IPS-18c (cell line): ENCODE data around the gene CPXM2.

Experiments
- H3K4me3 ChIP-seq: 2 replicates; pipeline ENCODE4 v1.7.0; 2013; ENCODE audit warnings: low read depth, mild to moderate bottlenecking, low read length, moderate library complexity; ENCODE audit not compliant: insufficient read depth
- H3K9me3 ChIP-seq: one replicate; pipeline ENCODE4 v1.6.1; 2013; ENCODE audit warnings: mild to moderate bottlenecking, low read length, moderate library complexity; ENCODE audit not compliant: control insufficient read depth, insufficient read depth

CPXM2 gene

GRCh38 chr10:123891144-123892071 is at the start of gene CPXM2:
Gene CPXM2, minus strand, starts transcription at chr10:123891807. Its CDS starts 148 bp downstream, at chr10:123891659.
- Histone ChIP-seq H3K9me3 (no peaks in the 10 kb centered on the region), H3K4me3 (peak within 1 kb of the TSS; percentile 53)

- Histone ChIP-seq H3K4me3 (no peak overlapping the region), H3K9me3 (no peaks in the 10 kb centered on the region)
Measured at GRCh38 chr10:123939591-123939990, 48.0 kb upstream of the CPXM2 start.

- peaks cover 2% of the 10 kb centered on the region for H3K9me3 ChIP-seq
- no peak overlapping the region for H3K4me3 ChIP-seq
Measured at GRCh38 chr10:123938890-123939289, 47.3 kb upstream of the CPXM2 start.

GRCh38 chr10:123936426-123936825 is 44.8 kb upstream of the CPXM2 start:
- peaks cover 7% of the 10 kb centered on the region for H3K9me3 ChIP-seq
- no peak overlapping the region for H3K4me3 ChIP-seq

- peaks cover 10% of the 10 kb centered on the region for H3K9me3 ChIP-seq
- no peak overlapping the region for H3K4me3 ChIP-seq
Measured at GRCh38 chr10:123935680-123936079, 44.1 kb upstream of the CPXM2 start.

GRCh38 chr10:123934846-123935245 is 43.2 kb upstream of the CPXM2 start:
- Histone ChIP-seq H3K4me3 (no peak overlapping the region), H3K9me3 (peaks cover 10% of the 10 kb centered on the region)

- Histone ChIP-seq H3K9me3 (peaks cover 10% of the 10 kb centered on the region), H3K4me3 (no peak overlapping the region)
Measured at GRCh38 chr10:123930340-123931001, 38.9 kb upstream of the CPXM2 start.

GRCh38 chr10:123929791-123930190 is 38.2 kb upstream of the CPXM2 start:
- Histone ChIP-seq H3K4me3 (no peak overlapping the region), H3K9me3 (peaks cover 10% of the 10 kb centered on the region)

GRCh38 chr10:123928427-123928826 is 36.8 kb upstream of the CPXM2 start:
- peaks cover 7% of the 10 kb centered on the region for H3K9me3 ChIP-seq

GRCh38 chr10:123926401-123927264 is 35.0 kb upstream of the CPXM2 start:
- H3K4me3 ChIP-seq = no peak overlapping the region
- H3K9me3 ChIP-seq = peaks cover 4% of the 10 kb centered on the region

More at GRCh38 chr10:123928427-123928826, 36.8 kb upstream of the CPXM2 start:
- H3K4me3 ChIP-seq = no peak overlapping the region

GRCh38 chr10:123922126-123922525 is 30.5 kb upstream of the CPXM2 start:
- peaks cover 4% of the 10 kb centered on the region for H3K9me3 ChIP-seq
- no peak overlapping the region for H3K4me3 ChIP-seq

- Histone ChIP-seq H3K9me3 (peaks cover 4% of the 10 kb centered on the region), H3K4me3 (no peak overlapping the region)
Measured at GRCh38 chr10:123916775-123917174, 25.2 kb upstream of the CPXM2 start.

GRCh38 chr10:123913688-123914268 is 22.2 kb upstream of the CPXM2 start:
- H3K4me3 ChIP-seq = no peak overlapping the region
- peaks cover 4% of the 10 kb centered on the region for H3K9me3 ChIP-seq

- Histone ChIP-seq H3K9me3 (no peaks in the 10 kb centered on the region), H3K4me3 (no peak overlapping the region)
Measured at GRCh38 chr10:123912871-123913270, 21.3 kb upstream of the CPXM2 start.

- H3K9me3 ChIP-seq = no peaks in the 10 kb centered on the region
- H3K4me3 ChIP-seq = no peak overlapping the region
Measured at GRCh38 chr10:123912466-123912865, 20.9 kb upstream of the CPXM2 start.

GRCh38 chr10:123911866-123912265 is 20.3 kb upstream of the CPXM2 start:
- H3K4me3 ChIP-seq = no peak overlapping the region
- H3K9me3 ChIP-seq = no peaks in the 10 kb centered on the region

- Histone ChIP-seq H3K4me3 (no peak overlapping the region), H3K9me3 (no peaks in the 10 kb centered on the region)
Measured at GRCh38 chr10:123909866-123910265, 18.3 kb upstream of the CPXM2 start.
